Panc1 (cell line): Measurements from ENCODE around the gene SCAF8. TPM values are rescaled to one million over a fixed set of nuclear protein-coding genes. Genes with fewer than 3 reads are reported as not detected.
A peak's percentile ranks its signal among the peaks of the same experiment; 100 is the strongest.
"Not testable (repeated sequence)": the region's sequence is repeated elsewhere in the genome, so short reads cannot be mapped to it uniquely, and the experiment has no call there.

Source experiments
- ATAC-seq: fragments of 200-7000 bp; cut with Tn5 transposase; 2 replicates; pipeline ENCODE4 v1.9.1; 2020; ENCODE audit warnings: mild to moderate bottlenecking, moderate library complexity
- BruUV-seq: library from RNA; stranded (reverse); fragments of 400-500 nt; replicated peaks from 2 replicates; lab custom pipeline; 2021; lab: Mats Ljungman, UMichigan
- CTCF ChIA-PET: fragments of 300-600 bp; sonication (Branson Sonifier 250); formaldehyde crosslinking; loops from one replicate; lab custom pipeline; 2022; ENCODE audit warnings: antibody characterized with exemption; lab: Charles Lee
- POLR2A ChIA-PET: fragments of 300-600 bp; sonication (Branson Sonifier 250); formaldehyde crosslinking; loops from one replicate; lab custom pipeline; 2022; ENCODE audit warnings: antibody characterized with exemption; lab: Charles Lee
- DNase-seq: peaks from one replicate; pipeline ENCODE4 v3.0.0-alpha.2; 2010; ENCODE audit warnings: low read depth, low spot score
- H3K27ac ChIP-seq: 2 replicates; pipeline ENCODE4 v1.5.1; 2011; ENCODE audit warnings: mild to moderate bottlenecking, low read length, inconsistent platforms
- H3K27me3 ChIP-seq: fragments of 200-500 bp; sonication (Bioruptor generic); 2 replicates; pipeline ENCODE4 v1.6.0; 2014; ENCODE audit warnings: low read length, inconsistent platforms; ENCODE audit not compliant: control insufficient read depth, insufficient read depth
- H3K36me3 ChIP-seq: fragments of 200-500 bp; sonication (Bioruptor generic); 2 replicates; pipeline ENCODE4 v1.5.1; 2014; ENCODE audit warnings: inconsistent platforms, mild to moderate bottlenecking, low read length, moderate library complexity; ENCODE audit not compliant: control insufficient read depth, insufficient read depth
- H3K4me1 ChIP-seq: 2 replicates; pipeline ENCODE4 v1.5.1; 2011; ENCODE audit warnings: inconsistent platforms, mild to moderate bottlenecking, low read length, moderate library complexity; ENCODE audit not compliant: control insufficient read depth, insufficient read depth
- H3K4me3 ChIP-seq, 2 experiments: 2 replicates each; pipeline ENCODE4 v1.5.1; 2011 to 2012; ENCODE audit warnings: low read depth in 2 of 2, low read length in 2 of 2, mild to moderate bottlenecking in 2 of 2, inconsistent platforms in 1 of 2, moderate library complexity in 1 of 2
- H3K9me3 ChIP-seq: fragments of 200-500 bp; sonication (Bioruptor generic); 2 replicates; pipeline ENCODE4 v1.5.1; 2014; ENCODE audit warnings: low read depth, mild to moderate bottlenecking, inconsistent platforms, low read length, moderate library complexity; ENCODE audit not compliant: control insufficient read depth, insufficient read depth
- CTCF ChIP-seq: fragments of 450-650 bp; IDR thresholded peaks from 2 replicates; pipeline ENCODE4 v1.5.1; 2017; ENCODE audit warnings: mild to moderate bottlenecking
- POLR2AphosphoS5 ChIP-seq: IDR thresholded peaks from 2 replicates; pipeline ENCODE4 v1.6.1; 2012; ENCODE audit warnings: mild to moderate bottlenecking, low read depth, low read length, moderate library complexity
- SIN3A ChIP-seq: IDR thresholded peaks from 2 replicates; pipeline ENCODE4 v1.6.1; 2012; ENCODE audit warnings: low read depth, mild to moderate bottlenecking, low read length, moderate library complexity, borderline replicate concordance; ENCODE audit not compliant: insufficient read depth
- TCF7L2 ChIP-seq: IDR thresholded peaks from 2 replicates; pipeline ENCODE4 v1.6.1; 2011; ENCODE audit warnings: mild to moderate bottlenecking, low read depth, low read length, inconsistent platforms
- in situ Hi-C: cut with HindIII; loops from 2 replicates; pipeline ENCODE4 v1.10.0; 2016; ENCODE audit warnings: low sequenced_read_pairs, low pct_unique_long_range_greater_than_20kb
- intact Hi-C: fragments of 100-400 bp; cut with micrococcal nuclease; formaldehyde crosslinking; loops from one replicate; pipeline ENCODE4 v1.10.0; 2022; ENCODE audit not compliant: unreplicated experiment
- total RNA-seq: library from RNA; stranded (reverse); gene quantifications from one replicate; pipeline ENCODE4 v1.2.1, GENCODE V29; 2021; ENCODE audit not compliant: unreplicated experiment
- TF ChIP-seq, protein P1 (sequence below), 2 experiments: IDR thresholded peaks; 2 replicates each; pipeline ENCODE4 v1.6.1; 2011 to 2012; ENCODE audit warnings: low read depth in 2 of 2, control low read depth in 1 of 2, low read length in 1 of 2, mild to moderate bottlenecking in 1 of 2, moderate library complexity in 1 of 2; ENCODE audit not compliant: insufficient read depth in 1 of 2

Gene SCAF8
- total RNA-seq, 1 experiment from 2014 or later, result 38.9 TPM

DNA sequence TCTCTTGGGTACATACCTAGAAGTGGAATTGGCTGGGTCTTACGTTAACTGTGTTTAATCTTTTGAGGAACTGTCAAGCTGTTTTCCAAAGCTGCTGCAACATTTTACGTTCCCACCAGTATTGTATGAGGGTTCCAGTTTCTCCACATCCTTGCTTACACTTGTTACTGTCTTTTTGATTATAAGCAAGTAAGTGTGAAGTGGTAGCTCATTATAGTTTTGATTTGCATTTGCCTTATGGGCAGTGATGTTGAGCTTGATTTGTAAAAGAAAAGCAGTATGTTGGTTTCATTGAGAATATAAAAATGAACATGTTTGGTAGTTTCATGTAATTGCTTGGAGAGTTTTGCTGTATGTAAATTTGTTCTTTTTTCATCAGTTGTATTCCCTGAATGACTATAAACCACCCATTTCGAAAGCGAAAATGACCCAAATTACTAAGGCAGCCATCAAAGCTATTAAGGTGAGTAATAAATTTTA lies 40.4 kb downstream of the SCAF8 start:
- H3K9me3 ChIP-seq, result no peaks in the 10 kb centered on the region
- no peak for TF ChIP-seq SIN3A
- TF ChIP-seq CTCF, result no peak
- no peak for TF ChIP-seq TCF7L2
- TF ChIP-seq, protein P1, sequence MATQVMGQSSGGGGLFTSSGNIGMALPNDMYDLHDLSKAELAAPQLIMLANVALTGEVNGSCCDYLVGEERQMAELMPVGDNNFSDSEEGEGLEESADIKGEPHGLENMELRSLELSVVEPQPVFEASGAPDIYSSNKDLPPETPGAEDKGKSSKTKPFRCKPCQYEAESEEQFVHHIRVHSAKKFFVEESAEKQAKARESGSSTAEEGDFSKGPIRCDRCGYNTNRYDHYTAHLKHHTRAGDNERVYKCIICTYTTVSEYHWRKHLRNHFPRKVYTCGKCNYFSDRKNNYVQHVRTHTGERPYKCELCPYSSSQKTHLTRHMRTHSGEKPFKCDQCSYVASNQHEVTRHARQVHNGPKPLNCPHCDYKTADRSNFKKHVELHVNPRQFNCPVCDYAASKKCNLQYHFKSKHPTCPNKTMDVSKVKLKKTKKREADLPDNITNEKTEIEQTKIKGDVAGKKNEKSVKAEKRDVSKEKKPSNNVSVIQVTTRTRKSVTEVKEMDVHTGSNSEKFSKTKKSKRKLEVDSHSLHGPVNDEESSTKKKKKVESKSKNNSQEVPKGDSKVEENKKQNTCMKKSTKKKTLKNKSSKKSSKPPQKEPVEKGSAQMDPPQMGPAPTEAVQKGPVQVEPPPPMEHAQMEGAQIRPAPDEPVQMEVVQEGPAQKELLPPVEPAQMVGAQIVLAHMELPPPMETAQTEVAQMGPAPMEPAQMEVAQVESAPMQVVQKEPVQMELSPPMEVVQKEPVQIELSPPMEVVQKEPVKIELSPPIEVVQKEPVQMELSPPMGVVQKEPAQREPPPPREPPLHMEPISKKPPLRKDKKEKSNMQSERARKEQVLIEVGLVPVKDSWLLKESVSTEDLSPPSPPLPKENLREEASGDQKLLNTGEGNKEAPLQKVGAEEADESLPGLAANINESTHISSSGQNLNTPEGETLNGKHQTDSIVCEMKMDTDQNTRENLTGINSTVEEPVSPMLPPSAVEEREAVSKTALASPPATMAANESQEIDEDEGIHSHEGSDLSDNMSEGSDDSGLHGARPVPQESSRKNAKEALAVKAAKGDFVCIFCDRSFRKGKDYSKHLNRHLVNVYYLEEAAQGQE (IDR thresholded peaks at IDR 0.05; ENCODE audit: insufficient read depth in 1 of 2, low read depth in 2 of 2, low read length in 1 of 2), result no peak
- TF ChIP-seq POLR2AphosphoS5, result no peak
- H3K27me3 ChIP-seq, result no peaks in the 10 kb centered on the region
- no peaks in the 10 kb centered on the region for H3K36me3 ChIP-seq
- intact Hi-C loops (no loop called here), in situ Hi-C loops (no loop called here)
- H3K4me1 ChIP-seq, result no peaks in the 10 kb centered on the region
- CTCF ChIA-PET, result no interaction called here
- no peak for ATAC-seq
- no peak overlapping the region for H3K27ac ChIP-seq
- POLR2A ChIA-PET, result no interaction called here
- no TSS peak for BruUV-seq
- no peak for DNase-seq
- no peak overlapping the region for H3K4me3 ChIP-seq

- H3K4me3 ChIP-seq, intact Hi-C loops, H3K4me1 ChIP-seq, POLR2A ChIA-PET, H3K36me3 ChIP-seq, BruUV-seq, in situ Hi-C loops, H3K27me3 ChIP-seq, ATAC-seq, H3K9me3 ChIP-seq, DNase-seq, H3K27ac ChIP-seq: not testable (repeated sequence)
- CTCF ChIA-PET, result interaction anchor here (0.6 kb wide), 1 partner anchor 88 kb away, joined by 7 read pairs; no protein-coding TSS in a partner anchor
These were observed 45.9 kb downstream of the SCAF8 start for GRCh38 chr6:154779157-154779556.

DNA sequence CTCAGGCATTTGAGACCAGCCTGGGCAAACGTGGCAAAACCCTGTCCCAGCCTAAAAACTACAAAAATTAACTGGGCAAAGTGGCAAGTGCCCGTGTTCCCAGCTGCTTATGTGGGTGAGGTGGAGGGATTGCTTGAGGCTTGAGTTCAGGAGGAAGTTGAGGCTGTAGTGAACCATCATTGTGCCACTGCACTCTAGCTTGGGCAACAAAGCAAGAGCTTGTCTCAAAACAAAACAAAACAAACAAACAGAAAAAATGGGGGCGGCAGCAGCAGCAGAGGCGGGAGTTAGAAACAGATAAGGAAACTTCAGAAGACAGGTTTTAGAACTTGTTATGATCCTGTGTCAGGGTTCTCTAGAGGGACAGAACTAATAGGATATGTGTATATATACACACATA lies 49.0 kb downstream of the SCAF8 start:
- TF ChIP-seq, protein P1 (IDR thresholded peaks at IDR 0.05; ENCODE audit: insufficient read depth in 1 of 2, low read depth in 2 of 2, low read length in 1 of 2), result no peak
- no peak for TF ChIP-seq POLR2AphosphoS5
- TF ChIP-seq CTCF, result no peak
- no peak for TF ChIP-seq TCF7L2
- CTCF ChIA-PET, result no interaction called here
- in situ Hi-C loops (no loop called here), intact Hi-C loops (no loop called here)
- Histone ChIP-seq H3K27ac (no peak overlapping the region), H3K36me3 (no peaks in the 10 kb centered on the region), H3K9me3 (no peaks in the 10 kb centered on the region), H3K4me3 (no peak overlapping the region), H3K4me1 (no peaks in the 10 kb centered on the region), H3K27me3 (no peaks in the 10 kb centered on the region)
- POLR2A ChIA-PET, result interaction anchor here (0.7 kb wide), 1 partner anchor 484 kb away, joined by 3 read pairs; no protein-coding TSS in a partner anchor
- no peak for DNase-seq
- ATAC-seq, result 0 out of 2 replicates have a peak, but pooled peaks have one; percentile 29
- BruUV-seq, result no TSS peak
